ENCODE data around the gene EFCAB11.

The EFCAB11 gene

GRCh38 chr14:89750908-89751392 lies 203.6 kb downstream of the EFCAB11 start:
- Histone ChIP-seq H3K36me3 (no peaks in the 10 kb centered on the region), H3K9me3 (no peaks in the 10 kb centered on the region), H3K27ac (no peak overlapping the region), H3K27me3 (no peaks in the 10 kb centered on the region), H3K4me3 (ENCODE audit: low read depth in 1 of 2, low read length in 1 of 2) (no peak overlapping the region), H3K4me1 (ENCODE audit: control insufficient read depth in 1 of 2, insufficient read depth in 1 of 2, low read depth in 1 of 2, low read length in 1 of 2) (peaks cover 0 to 6% of the 10 kb centered on the region in 2 experiments)
- no peak for TF ChIP-seq CTCF (IDR thresholded peaks at IDR 0.05)

GRCh38 chr14:89750281-89750755 lies 204.2 kb downstream of the EFCAB11 start:
- H3K4me1 ChIP-seq (ENCODE audit: control insufficient read depth in 1 of 2, insufficient read depth in 1 of 2, low read depth in 1 of 2, low read length in 1 of 2): peaks cover 0 to 6% of the 10 kb centered on the region in 2 experiments
- no peaks in the 10 kb centered on the region for H3K36me3 ChIP-seq
- H3K27ac ChIP-seq: no peak overlapping the region
- H3K4me3 ChIP-seq (ENCODE audit: low read depth in 1 of 2, low read length in 1 of 2): no peak overlapping the region
- TF ChIP-seq CTCF (IDR thresholded peaks at IDR 0.05): no peak
- no peaks in the 10 kb centered on the region for H3K9me3 ChIP-seq
- H3K27me3 ChIP-seq: no peaks in the 10 kb centered on the region

GRCh38 chr14:89748004-89748403 lies 206.5 kb downstream of the EFCAB11 start:
- Histone ChIP-seq H3K36me3 (no peaks in the 10 kb centered on the region), H3K27me3 (no peaks in the 10 kb centered on the region), H3K4me1 (ENCODE audit: control insufficient read depth in 1 of 2, insufficient read depth in 1 of 2, low read depth in 1 of 2, low read length in 1 of 2) (peaks cover 14 to 23% of the 10 kb centered on the region in 2 experiments), H3K4me3 (ENCODE audit: low read depth in 1 of 2, low read length in 1 of 2) (no peak overlapping the region), H3K27ac (no peak overlapping the region), H3K9me3 (no peaks in the 10 kb centered on the region)
- TF ChIP-seq CTCF (IDR thresholded peaks at IDR 0.05): no peak

GRCh38 chr14:89747126-89747525 lies 207.4 kb downstream of the EFCAB11 start:
- Histone ChIP-seq H3K36me3 (no peaks in the 10 kb centered on the region), H3K4me3 (ENCODE audit: low read depth in 1 of 2, low read length in 1 of 2) (no peak overlapping the region), H3K27me3 (no peaks in the 10 kb centered on the region), H3K4me1 (ENCODE audit: control insufficient read depth in 1 of 2, insufficient read depth in 1 of 2, low read depth in 1 of 2, low read length in 1 of 2) (peaks cover 17 to 28% of the 10 kb centered on the region in 2 experiments), H3K9me3 (no peaks in the 10 kb centered on the region), H3K27ac (no peak overlapping the region)
- TF ChIP-seq CTCF (IDR thresholded peaks at IDR 0.05): no peak

GRCh38 chr14:89746654-89747053 lies 207.9 kb downstream of the EFCAB11 start:
- no peak for TF ChIP-seq CTCF (IDR thresholded peaks at IDR 0.05)
- no peaks in the 10 kb centered on the region for H3K36me3 ChIP-seq
- no peak overlapping the region for H3K4me3 ChIP-seq (ENCODE audit: low read depth in 1 of 2, low read length in 1 of 2)
- H3K27me3 ChIP-seq: no peaks in the 10 kb centered on the region
- no peak overlapping the region for H3K27ac ChIP-seq
- H3K9me3 ChIP-seq: no peaks in the 10 kb centered on the region
- H3K4me1 ChIP-seq (ENCODE audit: control insufficient read depth in 1 of 2, insufficient read depth in 1 of 2, low read depth in 1 of 2, low read length in 1 of 2): peaks cover 17 to 28% of the 10 kb centered on the region in 2 experiments

All from neutrophil (primary cell).